GM21360 (cell line): ENCODE data around the gene HTRA3.

Experiments
- ATAC-seq: cut with Tn5 transposase; IDR thresholded peaks from one replicate; pipeline ENCODE4 v1.9.1; 2021; ENCODE audit warnings: mild to moderate bottlenecking, moderate library complexity; ENCODE audit not compliant: unreplicated experiment

The HTRA3 gene

GRCh38 chr4:8245884-8246833, 23.4 kb upstream of the HTRA3 start:
- ATAC-seq: no peak

GRCh38 chr4:8247047-8247930, 22.3 kb upstream of the HTRA3 start:
- ATAC-seq: no peak

- no peak for ATAC-seq
Measured at GRCh38 chr4:8248091-8248490, 21.5 kb upstream of the HTRA3 start.

- ATAC-seq: no peak
Measured at GRCh38 chr4:8250227-8250626, 19.3 kb upstream of the HTRA3 start.

- ATAC-seq: no peak
Measured at GRCh38 chr4:8250637-8251036, 18.9 kb upstream of the HTRA3 start.

- no peak for ATAC-seq
Measured at GRCh38 chr4:8251110-8251883, 18.3 kb upstream of the HTRA3 start.

GRCh38 chr4:8252301-8253173, 17.0 kb upstream of the HTRA3 start:
- ATAC-seq: no peak

GRCh38 chr4:8254076-8254475, 15.5 kb upstream of the HTRA3 start:
- ATAC-seq: no peak

GRCh38 chr4:8255698-8256441, 13.7 kb upstream of the HTRA3 start:
- ATAC-seq: no peak

GRCh38 chr4:8257854-8258253, 11.7 kb upstream of the HTRA3 start:
- ATAC-seq: no peak

- no peak for ATAC-seq
Measured at GRCh38 chr4:8258552-8259212, 10.9 kb upstream of the HTRA3 start.

- no peak for ATAC-seq
Measured at GRCh38 chr4:8259743-8260430, 9.7 kb upstream of the HTRA3 start.

- ATAC-seq: no peak
Measured at GRCh38 chr4:8260656-8261111, 8.9 kb upstream of the HTRA3 start.

GRCh38 chr4:8261851-8262535, 7.6 kb upstream of the HTRA3 start:
- ATAC-seq: no peak

- no peak for ATAC-seq
Measured at GRCh38 chr4:8262637-8263322, 6.8 kb upstream of the HTRA3 start.

GRCh38 chr4:8263397-8263796, 6.2 kb upstream of the HTRA3 start:
- no peak for ATAC-seq

- no peak for ATAC-seq
Measured at GRCh38 chr4:8264106-8264505, 5.4 kb upstream of the HTRA3 start.
